Inflammatory macrophage (primary cell): ENCODE measurements around the gene IFIT1.

ENCODE experiments used
- DNase-seq, 2 donors: peaks; one replicate each; pipeline ENCODE4 v3.0.0-alpha.2; 2020 to 2022
- total RNA-seq, 18 experiments: gene quantifications; one replicate each; lab custom pipeline; 2026; ENCODE audit warnings: mixed read lengths in 6 of 18, inconsistent platforms in 2 of 18; lab: John Stamatoyannopoulos, UW

Gene IFIT1
- 2.3 to 1,296 (median 29.3) reads per million in 18 experiments for total RNA-seq

- DNase-seq: peak; percentile 74 to 79
Observed at GRCh38 chr10:89391907-89392756, at the start of gene IFIT1. Gene IFIT1 (plus strand): TSS chr10:89392623. CDS start chr10:89392713, 90 bp downstream.

GRCh38 chr10:89343089-89343767, 49.2 kb upstream of the IFIT1 start:
- DNase-seq: no peak

- DNase-seq: no peak
Observed at GRCh38 chr10:89344156-89344555, 48.3 kb upstream of the IFIT1 start.

- DNase-seq: no peak
Observed at GRCh38 chr10:89345367-89346000, 46.9 kb upstream of the IFIT1 start.

- peak; percentile 61 to 89 for DNase-seq
Observed at GRCh38 chr10:89346405-89347254, 45.8 kb upstream of the IFIT1 start.

- DNase-seq: peak; percentile 50 to 52
Observed at GRCh38 chr10:89347701-89348457, 44.5 kb upstream of the IFIT1 start.

- DNase-seq: no peak
Observed at GRCh38 chr10:89348481-89348880, 43.9 kb upstream of the IFIT1 start.

- DNase-seq: no peak
Observed at GRCh38 chr10:89348975-89349374, 43.4 kb upstream of the IFIT1 start.

- DNase-seq: peak; percentile 36 to 50
Observed at GRCh38 chr10:89350631-89351315, 41.6 kb upstream of the IFIT1 start.

- DNase-seq: no peak
Observed at GRCh38 chr10:89351412-89351779, 41.0 kb upstream of the IFIT1 start.

- DNase-seq: no peak
Observed at GRCh38 chr10:89351780-89352597, 40.4 kb upstream of the IFIT1 start.

GRCh38 chr10:89352802-89353201, 39.6 kb upstream of the IFIT1 start:
- no peak for DNase-seq

GRCh38 chr10:89355394-89355931, 37.0 kb upstream of the IFIT1 start:
- DNase-seq: no peak

- DNase-seq: no peak
Observed at GRCh38 chr10:89357096-89357495, 35.3 kb upstream of the IFIT1 start.

- no peak for DNase-seq
Observed at GRCh38 chr10:89357975-89358374, 34.4 kb upstream of the IFIT1 start.

- DNase-seq: no peak
Observed at GRCh38 chr10:89360157-89360556, 32.3 kb upstream of the IFIT1 start.

- DNase-seq: no peak
Observed at GRCh38 chr10:89362929-89363328, 29.5 kb upstream of the IFIT1 start.

- no peak for DNase-seq
Observed at GRCh38 chr10:89363729-89364442, 28.5 kb upstream of the IFIT1 start.

GRCh38 chr10:89364531-89364930, 27.9 kb upstream of the IFIT1 start:
- DNase-seq: peak in 1 of 2 donors; percentile 18
